Fibroblast of lung (primary cell): ENCODE results near the gene CLDND1. TPM values are rescaled to one million over a fixed set of nuclear protein-coding genes. Genes with fewer than 3 reads are reported as not detected.
A peak's percentile ranks its signal among the peaks of the same experiment; 100 is the strongest.

Experiments
- DNase-seq, 2 donors: peaks; one replicate each; pipeline versions ENCODE4 v3.0.0 to v3.0.0-alpha.2; 2010; ENCODE audit warnings: low read depth in 2 of 2
- H2AFZ ChIP-seq: 2 replicates; pipeline ENCODE4 v1.5.1; 2012; ENCODE audit warnings: low read length, control low read depth, inconsistent platforms
- H3K27ac ChIP-seq: 2 replicates; pipeline ENCODE4 v1.5.1; 2011; ENCODE audit warnings: low read length, control low read depth; ENCODE audit not compliant: insufficient read depth
- H3K27me3 ChIP-seq: 2 replicates; pipeline ENCODE4 v1.5.1; 2011; ENCODE audit warnings: mild to moderate bottlenecking, low read length; ENCODE audit not compliant: control insufficient read depth, insufficient read depth
- H3K36me3 ChIP-seq: 2 replicates; pipeline ENCODE4 v1.5.1; 2011; ENCODE audit warnings: low read length; ENCODE audit not compliant: control insufficient read depth, insufficient read depth
- H3K4me1 ChIP-seq: 2 replicates; pipeline ENCODE4 v1.5.1; 2011; ENCODE audit warnings: low read length; ENCODE audit not compliant: control insufficient read depth, insufficient read depth; ENCODE audit errors: extremely low read depth
- H3K4me2 ChIP-seq: 2 replicates; pipeline ENCODE4 v1.5.1; 2011; ENCODE audit warnings: low read length, control low read depth; ENCODE audit not compliant: insufficient read depth; ENCODE audit errors: extremely low read depth
- H3K4me3 ChIP-seq, 4 experiments: fragments of 200-600 bp in 1 of 4; sonication (generic) in 1 of 4; replicated peaks in 1 of 4; 2 replicates each; pipeline ENCODE4 v1.5.1; 2011 to 2016; ENCODE audit warnings: low read length in 4 of 4, low read depth in 3 of 4, mild to moderate bottlenecking in 3 of 4, control low read depth in 2 of 4, inconsistent platforms in 1 of 4, mixed read lengths in 1 of 4; ENCODE audit not compliant: insufficient read depth in 1 of 4; ENCODE audit errors: control extremely low read depth in 1 of 4
- H3K79me2 ChIP-seq: 2 replicates; pipeline ENCODE4 v1.5.1; 2012; ENCODE audit warnings: mild to moderate bottlenecking, low read length, inconsistent platforms; ENCODE audit not compliant: control insufficient read depth, insufficient read depth
- H3K9ac ChIP-seq: 2 replicates; pipeline ENCODE4 v1.5.1; 2011; ENCODE audit warnings: mild to moderate bottlenecking, low read length, control low read depth; ENCODE audit not compliant: insufficient read depth
- H3K9me3 ChIP-seq: 2 replicates; pipeline ENCODE4 v1.5.1; 2012; ENCODE audit warnings: low read depth, low read length; ENCODE audit not compliant: control insufficient read depth, insufficient read depth
- H4K20me1 ChIP-seq: 2 replicates; pipeline ENCODE4 v1.5.1; 2011; ENCODE audit warnings: low read length; ENCODE audit not compliant: control insufficient read depth, insufficient read depth; ENCODE audit errors: extremely low read depth
- EZH2 ChIP-seq: IDR thresholded peaks from 2 replicates; pipeline ENCODE4 v1.5.1; 2012; ENCODE audit warnings: low read length, control low read depth, mild to moderate bottlenecking; ENCODE audit errors: missing control alignments
- polyA plus RNA-seq, 2 donors: library from polyadenylated mRNA; depleted of rRNA in 1 of 2; stranded (reverse) in 1 of 2; unstranded in 1 of 2; fragments of >200 nt; gene quantifications; 2 replicates each; pipeline ENCODE4 v1.2.1, GENCODE V29; 2011 to 2012; ENCODE audit warnings: missing spikeins in 1 of 2
- total RNA-seq: library from RNA; depleted of rRNA; stranded (reverse); fragments of >200 nt; gene quantifications from 2 replicates; pipeline ENCODE4 v1.2.1, GENCODE V29; 2014
- TF ChIP-seq, protein P1 (sequence below), 2 donors: IDR thresholded peaks in 1 of 2; conservative IDR thresholded peaks in 1 of 2; 1 replicate in 1 of 2; 2 replicates in 1 of 2; pipeline ENCODE4 v1.5.1; 2011 to 2012; ENCODE audit warnings: low read length in 2 of 2, control low read depth in 1 of 2, inconsistent platforms in 1 of 2, low read depth in 1 of 2, mild to moderate bottlenecking in 1 of 2

Gene CLDND1
- total and polyA plus RNA-seq, 2 donors (not counting 1 experiment from before 2014, with no cell fraction given), result 76.8 to 127 TPM

DNA sequence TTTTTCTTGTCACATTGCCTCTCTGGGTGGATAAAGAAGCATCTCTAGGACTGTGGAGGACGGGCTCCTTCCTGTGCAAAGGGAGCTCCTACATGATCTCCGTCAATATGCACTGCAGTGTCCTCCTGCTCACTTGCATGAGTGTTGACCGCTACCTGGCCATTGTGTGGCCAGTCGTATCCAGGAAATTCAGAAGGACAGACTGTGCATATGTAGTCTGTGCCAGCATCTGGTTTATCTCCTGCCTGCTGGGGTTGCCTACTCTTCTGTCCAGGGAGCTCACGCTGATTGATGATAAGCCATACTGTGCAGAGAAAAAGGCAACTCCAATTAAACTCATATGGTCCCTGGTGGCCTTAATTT, 9.6 kb upstream of the CLDND1 start:
- Histone ChIP-seq H3K4me2 (no peak overlapping the region), H4K20me1 (no peaks in the 10 kb centered on the region), H3K27ac (no peak overlapping the region), H3K79me2 (no peaks in the 10 kb centered on the region), H2AFZ (peak overlapping the region; percentile 23), H3K27me3 (no peaks in the 10 kb centered on the region), H3K4me1 (no peaks in the 10 kb centered on the region), H3K4me3 (no peak overlapping the region), H3K9me3 (no peaks in the 10 kb centered on the region), H3K9ac (no peak overlapping the region), H3K36me3 (no peaks in the 10 kb centered on the region)
- DNase-seq, result no peak
- TF ChIP-seq, protein P1, sequence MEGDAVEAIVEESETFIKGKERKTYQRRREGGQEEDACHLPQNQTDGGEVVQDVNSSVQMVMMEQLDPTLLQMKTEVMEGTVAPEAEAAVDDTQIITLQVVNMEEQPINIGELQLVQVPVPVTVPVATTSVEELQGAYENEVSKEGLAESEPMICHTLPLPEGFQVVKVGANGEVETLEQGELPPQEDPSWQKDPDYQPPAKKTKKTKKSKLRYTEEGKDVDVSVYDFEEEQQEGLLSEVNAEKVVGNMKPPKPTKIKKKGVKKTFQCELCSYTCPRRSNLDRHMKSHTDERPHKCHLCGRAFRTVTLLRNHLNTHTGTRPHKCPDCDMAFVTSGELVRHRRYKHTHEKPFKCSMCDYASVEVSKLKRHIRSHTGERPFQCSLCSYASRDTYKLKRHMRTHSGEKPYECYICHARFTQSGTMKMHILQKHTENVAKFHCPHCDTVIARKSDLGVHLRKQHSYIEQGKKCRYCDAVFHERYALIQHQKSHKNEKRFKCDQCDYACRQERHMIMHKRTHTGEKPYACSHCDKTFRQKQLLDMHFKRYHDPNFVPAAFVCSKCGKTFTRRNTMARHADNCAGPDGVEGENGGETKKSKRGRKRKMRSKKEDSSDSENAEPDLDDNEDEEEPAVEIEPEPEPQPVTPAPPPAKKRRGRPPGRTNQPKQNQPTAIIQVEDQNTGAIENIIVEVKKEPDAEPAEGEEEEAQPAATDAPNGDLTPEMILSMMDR (conservative IDR thresholded peaks at IDR 0.05 in 1 of 2, IDR thresholded peaks at IDR 0.05 in 1 of 2; ENCODE audit: low read depth in 1 of 2, low read length in 2 of 2), result no peak
- no peak for TF ChIP-seq EZH2

DNA sequence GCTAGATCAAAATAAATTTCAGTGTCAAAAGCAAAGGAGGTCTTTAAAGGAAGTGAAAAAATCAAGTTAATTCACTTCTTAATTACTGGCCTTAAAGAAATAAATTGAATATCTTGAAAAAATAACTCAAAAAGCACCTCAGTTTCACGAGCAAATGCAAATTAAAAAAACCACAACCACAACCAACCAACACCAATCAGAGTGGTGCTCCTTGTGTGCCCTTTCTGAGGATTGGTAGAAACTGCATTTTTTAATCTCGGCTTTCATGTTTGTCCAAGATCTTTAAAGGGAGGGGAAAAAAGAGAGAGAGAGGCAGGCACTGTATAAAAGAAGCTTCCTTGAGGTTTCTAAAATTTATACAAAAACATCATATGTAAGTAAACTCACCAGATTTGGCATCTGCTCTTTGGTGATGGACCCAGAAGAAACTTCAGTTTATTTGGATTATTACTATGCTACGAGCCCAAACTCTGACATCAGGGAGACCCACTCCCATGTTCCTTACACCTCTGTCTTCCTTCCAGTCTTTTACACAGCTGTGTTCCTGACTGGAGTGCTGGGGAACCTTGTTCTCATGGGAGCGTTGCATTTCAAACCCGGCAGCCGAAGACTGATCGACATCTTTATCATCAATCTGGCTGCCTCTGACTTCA, 9.0 kb upstream of the CLDND1 start, which contains the start of gene GPR15:
Gene GPR15 (plus strand): TSS at position 357 of the 653 bp plus-strand sequence. CDS start 56 bp downstream, at position 413.
- Histone ChIP-seq H3K79me2 (no peaks in the 10 kb centered on the region), H2AFZ (peak within 1 kb of the TSS; percentile 23), H3K9ac (no peak within 1 kb of the TSS), H3K4me1 (no peaks in the 10 kb centered on the region), H3K4me3 (no peak within 1 kb of the TSS), H3K27ac (no peak within 1 kb of the TSS), H4K20me1 (no peaks in the 10 kb centered on the region), H3K9me3 (no peaks in the 10 kb centered on the region), H3K4me2 (no peak within 1 kb of the TSS), H3K27me3 (no peaks in the 10 kb centered on the region), H3K36me3 (no peaks in the 10 kb centered on the region)
- TF ChIP-seq EZH2, result no peak
- TF ChIP-seq, protein P1 (conservative IDR thresholded peaks at IDR 0.05 in 1 of 2, IDR thresholded peaks at IDR 0.05 in 1 of 2; ENCODE audit: low read depth in 1 of 2, low read length in 2 of 2), result no peak
- no peak for DNase-seq

DNA sequence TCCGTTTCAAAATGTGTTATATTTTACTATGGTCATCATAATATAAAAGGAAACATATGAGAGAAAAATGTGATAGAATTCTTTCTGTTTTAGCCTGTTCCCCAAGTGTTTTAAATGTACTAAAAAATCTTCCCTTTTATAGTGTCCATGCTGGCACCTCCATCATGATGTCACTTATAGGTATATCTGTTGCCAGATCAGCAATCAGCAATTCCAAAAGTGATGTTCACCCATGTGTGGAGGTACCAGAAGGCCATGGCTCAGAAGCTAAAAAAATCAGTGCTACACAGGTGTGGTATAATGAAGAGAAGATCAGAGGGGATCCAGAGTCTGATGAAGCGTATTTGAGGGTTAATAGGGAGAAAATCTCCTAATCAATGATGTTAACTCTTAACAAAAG, 8.0 kb upstream of the CLDND1 start:
- Histone ChIP-seq H3K4me3 (no peak overlapping the region), H3K27me3 (no peaks in the 10 kb centered on the region), H3K4me1 (no peaks in the 10 kb centered on the region), H3K9ac (no peak overlapping the region), H3K79me2 (no peaks in the 10 kb centered on the region), H3K36me3 (no peaks in the 10 kb centered on the region), H3K27ac (no peak overlapping the region), H3K4me2 (no peak overlapping the region), H4K20me1 (no peaks in the 10 kb centered on the region), H3K9me3 (no peaks in the 10 kb centered on the region), H2AFZ (no peak overlapping the region)
- no peak for DNase-seq
- TF ChIP-seq, protein P1 (conservative IDR thresholded peaks at IDR 0.05 in 1 of 2, IDR thresholded peaks at IDR 0.05 in 1 of 2; ENCODE audit: low read depth in 1 of 2, low read length in 2 of 2), result no peak
- TF ChIP-seq EZH2, result no peak
